GM12801 (cell line): ENCODE data around the gene ACLY.

Source experiments
- TF ChIP-seq, protein P1 (sequence below): IDR thresholded peaks from one replicate; pipeline ENCODE4 v1.5.1; 2011; ENCODE audit warnings: control low read depth; ENCODE audit not compliant: insufficient read length; ENCODE audit errors: extremely low read depth

Gene ACLY

DNA sequence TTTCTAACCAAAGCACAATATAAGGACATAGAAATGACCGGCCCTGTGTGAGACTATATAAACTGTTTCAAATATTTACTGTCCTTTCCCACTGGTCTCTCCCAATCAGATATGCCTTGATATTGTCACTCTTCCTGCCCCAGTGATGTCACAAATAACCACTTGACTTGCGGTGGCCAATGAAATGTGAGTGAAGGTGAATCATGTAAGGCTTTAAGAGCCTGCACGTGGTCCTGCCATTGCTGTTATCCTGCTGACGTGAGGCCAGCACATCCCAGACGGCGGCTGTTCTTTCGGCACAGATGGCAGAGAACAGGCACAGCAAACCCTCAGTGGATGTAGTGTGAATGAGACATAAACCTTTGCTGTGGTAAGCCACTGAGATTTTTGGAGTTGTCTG, 48.1 kb downstream of the ACLY start:
- TF ChIP-seq, protein P1, sequence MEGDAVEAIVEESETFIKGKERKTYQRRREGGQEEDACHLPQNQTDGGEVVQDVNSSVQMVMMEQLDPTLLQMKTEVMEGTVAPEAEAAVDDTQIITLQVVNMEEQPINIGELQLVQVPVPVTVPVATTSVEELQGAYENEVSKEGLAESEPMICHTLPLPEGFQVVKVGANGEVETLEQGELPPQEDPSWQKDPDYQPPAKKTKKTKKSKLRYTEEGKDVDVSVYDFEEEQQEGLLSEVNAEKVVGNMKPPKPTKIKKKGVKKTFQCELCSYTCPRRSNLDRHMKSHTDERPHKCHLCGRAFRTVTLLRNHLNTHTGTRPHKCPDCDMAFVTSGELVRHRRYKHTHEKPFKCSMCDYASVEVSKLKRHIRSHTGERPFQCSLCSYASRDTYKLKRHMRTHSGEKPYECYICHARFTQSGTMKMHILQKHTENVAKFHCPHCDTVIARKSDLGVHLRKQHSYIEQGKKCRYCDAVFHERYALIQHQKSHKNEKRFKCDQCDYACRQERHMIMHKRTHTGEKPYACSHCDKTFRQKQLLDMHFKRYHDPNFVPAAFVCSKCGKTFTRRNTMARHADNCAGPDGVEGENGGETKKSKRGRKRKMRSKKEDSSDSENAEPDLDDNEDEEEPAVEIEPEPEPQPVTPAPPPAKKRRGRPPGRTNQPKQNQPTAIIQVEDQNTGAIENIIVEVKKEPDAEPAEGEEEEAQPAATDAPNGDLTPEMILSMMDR: no peak

DNA sequence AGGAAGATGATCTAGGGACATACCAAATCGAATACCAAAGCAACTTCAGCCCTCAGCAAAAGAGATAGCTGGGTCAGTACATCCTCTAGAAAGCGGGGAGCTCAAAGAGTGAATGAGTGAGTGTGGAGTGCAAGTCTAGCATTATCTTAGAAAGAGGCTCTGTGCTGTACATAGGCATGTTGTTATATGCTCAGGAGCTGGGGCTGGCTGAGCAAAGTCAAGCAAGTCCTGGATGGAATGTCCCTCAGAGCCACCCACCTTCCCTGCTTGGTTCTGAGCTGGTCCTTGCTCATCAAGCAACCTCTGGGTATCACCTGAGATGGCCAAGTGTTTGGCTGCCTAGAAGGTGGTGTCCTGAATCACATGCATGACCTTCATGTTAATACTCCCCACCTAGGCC, 48.7 kb downstream of the ACLY start:
- TF ChIP-seq, protein P1: no peak

DNA sequence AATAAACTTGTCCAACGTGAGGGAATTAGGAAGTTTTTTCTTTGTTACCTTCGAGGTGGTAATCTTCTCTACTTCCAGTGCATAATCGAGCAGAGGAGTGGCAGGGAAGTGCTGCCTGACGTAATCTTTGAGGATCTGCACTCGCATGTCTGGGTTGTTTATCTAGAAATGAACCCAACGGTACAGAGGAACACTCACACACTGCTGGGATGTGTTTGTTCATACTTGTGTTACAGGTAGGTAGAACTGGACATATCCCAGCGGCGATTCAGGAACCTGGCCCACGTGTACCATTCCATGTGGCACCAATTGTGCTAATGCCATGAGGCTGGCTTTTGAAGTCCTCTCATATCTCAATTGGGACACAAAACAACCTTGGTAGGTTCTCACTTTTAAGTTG, 49.3 kb downstream of the ACLY start:
- TF ChIP-seq, protein P1: no peak

- TF ChIP-seq, protein P1: no peak
Measured at GRCh38 chr17:41868568-41868967, 50.2 kb downstream of the ACLY start.

DNA sequence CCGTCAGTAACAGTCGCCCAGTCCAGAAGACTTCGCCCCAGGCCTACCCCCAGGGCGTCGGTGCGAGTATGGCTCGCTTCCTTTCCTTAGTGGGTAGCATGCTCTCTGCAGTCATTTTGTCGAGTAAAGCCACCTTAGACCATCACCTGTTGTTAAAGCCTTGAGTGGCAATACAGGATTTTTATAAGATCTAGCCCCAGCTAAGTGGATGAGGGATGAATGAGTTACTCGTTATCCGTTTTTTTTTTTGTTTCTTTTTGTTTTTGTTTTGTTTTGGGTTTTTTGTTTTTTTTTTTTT, 53.2 kb downstream of the ACLY start:
- TF ChIP-seq, protein P1: no peak

DNA sequence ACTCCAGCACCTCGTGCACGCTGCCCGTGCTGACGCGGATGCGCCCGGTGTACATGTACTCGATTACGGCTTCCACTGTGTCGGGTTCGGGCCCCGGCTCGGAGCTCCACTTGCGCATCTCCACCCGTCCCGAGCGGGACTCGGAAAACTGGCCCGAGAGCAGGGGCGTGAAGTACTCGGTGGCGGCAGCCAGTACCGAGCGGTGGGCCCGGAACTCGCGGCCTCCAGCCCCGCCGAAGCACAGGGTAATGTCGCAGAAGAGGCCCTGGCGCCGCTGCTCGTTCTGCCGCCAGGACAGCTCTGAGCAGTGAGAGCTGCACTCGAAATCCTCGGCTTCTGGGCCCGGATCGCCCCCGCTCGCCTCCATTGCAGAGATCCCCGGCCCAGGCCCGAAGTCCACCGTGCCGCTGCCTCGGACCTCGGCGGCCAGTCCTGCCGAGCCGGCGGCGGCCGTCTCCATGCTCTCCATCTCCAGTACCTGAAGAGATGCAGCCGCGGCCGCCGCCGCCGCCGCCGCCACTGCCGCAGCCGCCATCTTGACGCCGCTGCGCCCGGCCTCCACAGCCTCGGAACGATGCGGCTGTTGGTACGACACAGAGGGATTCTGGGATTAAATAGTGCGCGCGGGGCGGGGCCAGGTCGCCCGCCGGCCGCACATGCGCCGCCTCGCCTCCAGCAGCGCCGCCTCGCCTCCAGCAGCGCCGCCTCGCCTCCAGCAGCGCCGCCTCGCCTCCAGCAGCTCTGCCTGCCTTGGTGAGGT, 53.7 kb downstream of the ACLY start, which contains the start of gene KLHL11:
Gene KLHL11 (minus strand): TSS at position 588 of the 760 bp plus-strand sequence. CDS start 53 bp downstream, at position 535.
- TF ChIP-seq, protein P1: no peak

- TF ChIP-seq, protein P1: no peak
Measured at GRCh38 chr17:41864498-41864835, 54.3 kb downstream of the ACLY start.
